HCEC 1CT (cell line): ENCODE results near the gene AFAP1L2.

Experiments used
- DNase-seq: peaks from one replicate; pipeline ENCODE4 v3.0.0-alpha.2; 2017

Gene AFAP1L2

DNA sequence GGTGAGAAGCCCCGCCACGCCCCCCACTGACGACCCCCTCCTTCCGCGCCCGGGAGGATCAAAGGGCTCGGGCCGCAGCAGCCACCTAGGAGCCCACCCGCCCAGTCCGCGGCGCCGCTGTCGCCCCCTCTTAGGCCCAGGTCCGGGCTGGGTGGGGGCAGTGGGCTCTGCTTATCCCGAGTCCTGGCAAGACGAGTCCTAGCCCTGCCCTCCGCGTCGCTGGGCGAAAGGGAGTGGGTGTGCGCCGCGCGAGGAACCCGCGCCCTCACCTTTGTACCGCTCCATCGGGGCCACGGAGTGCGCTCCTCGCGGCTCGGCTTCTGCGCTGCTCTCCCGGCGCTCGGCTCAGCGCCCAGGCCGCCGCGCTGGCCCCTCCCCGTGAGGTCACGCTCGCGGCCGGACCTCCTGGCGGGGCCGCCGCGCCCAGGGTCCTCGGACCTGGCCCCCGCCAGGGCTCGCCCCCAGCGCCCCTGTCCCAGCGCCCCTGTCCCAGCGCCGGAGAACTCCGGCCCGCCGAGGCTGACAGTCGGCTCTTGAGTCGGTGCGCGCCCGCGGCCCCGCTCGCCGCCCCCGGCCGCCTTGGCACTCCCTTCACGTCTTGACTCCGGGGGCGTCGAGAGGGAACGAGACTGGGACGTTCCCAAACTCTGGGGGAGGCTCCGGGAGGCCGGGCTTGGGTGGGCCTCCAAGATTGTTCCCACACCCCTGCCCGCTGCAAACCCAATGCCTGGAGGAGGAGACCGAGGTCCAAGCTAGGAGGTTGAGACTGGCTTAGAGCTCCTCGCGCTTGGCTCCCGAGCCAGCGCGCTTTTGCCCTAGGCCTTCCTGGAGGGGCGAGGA is at the start of gene AFAP1L2:
Gene AFAP1L2, minus strand, starts transcription at position 332 of the 840 bp plus-strand sequence. Its CDS starts 47 bp downstream, at position 285.
- DNase-seq = no peak

DNA sequence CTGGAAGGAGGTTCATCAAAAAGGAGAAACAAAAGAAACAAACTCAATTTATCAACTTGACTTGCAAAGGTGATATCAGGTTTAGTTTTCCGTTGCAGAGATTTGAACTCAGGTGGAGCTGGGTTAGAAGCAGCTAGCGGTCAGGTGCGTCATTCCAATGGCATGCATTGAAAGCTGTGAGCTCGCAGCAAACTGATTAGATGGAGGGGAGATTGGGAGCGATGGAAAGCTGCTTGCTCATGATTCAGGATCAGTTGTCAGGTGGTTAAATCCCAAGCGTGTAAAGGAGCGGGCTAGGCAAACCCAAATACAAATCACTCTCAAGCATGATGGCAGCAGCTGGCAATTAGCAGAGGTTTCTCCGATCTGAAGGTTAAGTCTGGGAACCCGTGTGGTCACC is 49.3 kb upstream of the AFAP1L2 start:
- no peak for DNase-seq

DNA sequence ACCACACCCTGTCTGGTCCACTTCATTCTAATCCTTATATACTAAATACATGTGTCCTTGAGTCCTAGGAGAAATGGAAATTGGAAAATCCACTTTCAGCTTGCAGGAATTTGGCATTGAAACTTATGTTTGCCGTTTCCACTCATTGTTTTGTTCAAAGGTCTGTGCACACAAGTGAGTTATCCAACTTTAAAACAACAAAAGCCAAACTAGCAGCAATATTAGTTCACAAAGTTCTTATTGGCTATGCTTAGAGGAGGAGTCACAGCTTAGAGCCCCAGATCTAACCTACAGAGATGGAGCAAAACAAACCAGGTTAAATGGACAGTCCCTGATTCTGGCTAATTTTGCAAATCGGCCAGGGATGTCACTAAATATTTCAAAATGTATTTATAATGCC is 44.6 kb upstream of the AFAP1L2 start:
- no peak for DNase-seq

- no peak for DNase-seq
These were observed 41.0 kb upstream of the AFAP1L2 start for GRCh38 chr10:114445332-114445731.

DNA sequence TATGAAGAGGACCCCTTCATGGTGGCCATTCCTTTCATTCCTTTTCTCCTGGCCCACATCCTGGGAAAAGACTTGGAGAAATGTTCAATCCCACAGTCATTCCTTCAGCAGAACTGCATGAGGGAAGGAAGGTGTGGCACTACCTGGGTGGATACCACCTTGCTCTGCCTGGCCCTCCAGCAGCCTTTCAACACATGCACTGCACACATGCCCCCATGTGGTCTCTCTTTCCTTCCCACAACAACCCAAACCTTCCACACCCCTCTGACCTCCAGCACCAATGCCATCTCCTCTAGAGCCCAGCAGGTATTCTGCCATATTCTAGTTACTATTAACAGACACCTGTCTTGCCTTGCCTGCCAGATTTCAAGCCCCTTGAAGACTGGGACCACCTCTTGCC is 40.5 kb upstream of the AFAP1L2 start:
- DNase-seq = no peak

DNA sequence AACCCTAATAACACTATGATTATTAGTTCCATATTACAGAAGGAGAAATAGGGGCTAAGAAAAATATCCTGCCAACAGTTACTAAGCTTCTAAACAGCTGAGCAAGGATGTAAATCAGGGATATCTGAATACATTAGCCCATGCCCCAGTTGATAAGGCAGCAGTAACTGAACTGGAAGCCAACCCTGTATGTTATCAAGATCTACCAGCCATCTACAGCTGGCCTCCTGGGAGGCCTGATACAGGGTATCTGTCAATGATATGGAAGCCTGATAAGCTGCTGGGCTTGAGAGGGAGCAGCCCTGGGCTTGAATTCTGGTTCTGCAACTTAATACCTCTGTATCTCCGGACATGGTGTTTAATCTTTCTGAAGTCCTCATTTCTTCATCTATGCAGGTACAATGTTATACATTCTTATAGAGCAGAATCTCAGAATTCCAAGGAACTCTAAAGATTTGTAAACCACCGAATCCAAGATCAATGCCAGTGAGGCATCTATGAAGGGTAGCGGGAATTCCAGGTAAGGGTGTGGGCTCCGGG is 37.9 kb upstream of the AFAP1L2 start:
- DNase-seq = no peak

DNA sequence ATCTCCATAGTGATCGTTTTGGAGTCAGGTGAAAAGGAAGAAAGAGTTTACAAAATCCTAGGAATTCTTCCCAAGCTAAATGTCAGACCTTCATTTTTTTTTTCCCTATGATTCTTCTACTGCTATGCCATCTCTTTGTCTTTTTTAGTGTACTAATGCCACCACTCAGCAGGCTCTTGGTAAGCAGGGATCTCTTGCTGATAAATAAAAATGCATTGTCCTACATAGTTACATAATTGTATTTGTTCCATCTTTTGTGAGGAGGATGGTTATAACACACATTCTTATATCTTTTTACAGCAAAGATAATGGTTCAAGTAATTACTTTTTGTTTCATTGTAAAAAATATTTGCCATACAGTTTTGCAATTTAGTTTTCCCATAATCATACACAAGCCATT is 36.8 kb upstream of the AFAP1L2 start:
- no peak for DNase-seq

GRCh38 chr10:114437473-114438292 is 33.4 kb upstream of the AFAP1L2 start:
- peak; percentile 23 for DNase-seq

GRCh38 chr10:114436941-114437340 is 32.6 kb upstream of the AFAP1L2 start:
- no peak for DNase-seq

- DNase-seq = peak; percentile 7
These were observed 28.3 kb upstream of the AFAP1L2 start for GRCh38 chr10:114432566-114433093.

- DNase-seq = no peak
These were observed 27.3 kb upstream of the AFAP1L2 start for GRCh38 chr10:114431414-114432135.

GRCh38 chr10:114430688-114431413 is 26.5 kb upstream of the AFAP1L2 start:
- DNase-seq = no peak

- DNase-seq = no peak
These were observed 25.5 kb upstream of the AFAP1L2 start for GRCh38 chr10:114429581-114430335.

DNA sequence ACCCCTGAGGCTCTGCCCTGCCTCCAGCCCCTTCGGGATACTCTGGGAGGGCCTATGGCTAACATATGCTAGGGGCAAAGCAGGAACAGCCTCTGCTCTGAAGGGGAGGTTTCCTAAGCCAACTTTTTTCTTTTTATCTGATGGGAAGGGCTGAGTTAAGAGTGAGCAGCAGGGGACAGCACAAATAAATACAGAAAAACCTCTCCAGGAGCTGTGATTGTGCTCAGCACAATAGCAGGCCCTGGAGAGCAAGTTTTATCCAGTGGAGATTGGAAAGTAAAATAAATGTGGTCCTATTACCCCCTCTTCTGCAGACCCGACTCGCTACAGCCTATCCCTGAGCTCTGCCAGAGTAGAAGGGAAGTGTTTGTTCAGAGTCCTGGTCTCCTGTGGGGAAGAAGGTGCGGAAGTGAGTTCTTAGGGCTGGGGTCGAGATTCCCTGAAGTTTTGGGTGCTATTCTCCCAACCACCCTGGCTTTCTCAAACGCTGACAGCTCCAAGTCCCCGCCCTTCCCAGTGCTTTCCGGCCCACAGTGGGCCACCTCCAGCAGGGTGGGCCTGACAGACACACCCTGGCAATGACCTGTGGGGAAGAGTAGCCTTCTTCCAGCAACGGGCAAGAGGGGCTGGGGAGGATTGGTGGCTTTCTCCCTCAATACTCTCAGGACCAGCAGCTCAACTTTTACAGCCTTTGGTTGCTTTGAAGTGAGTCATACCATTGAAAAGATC is 23.0 kb upstream of the AFAP1L2 start:
- no peak for DNase-seq

- DNase-seq = no peak
These were observed 22.2 kb upstream of the AFAP1L2 start for GRCh38 chr10:114426476-114426875.

DNA sequence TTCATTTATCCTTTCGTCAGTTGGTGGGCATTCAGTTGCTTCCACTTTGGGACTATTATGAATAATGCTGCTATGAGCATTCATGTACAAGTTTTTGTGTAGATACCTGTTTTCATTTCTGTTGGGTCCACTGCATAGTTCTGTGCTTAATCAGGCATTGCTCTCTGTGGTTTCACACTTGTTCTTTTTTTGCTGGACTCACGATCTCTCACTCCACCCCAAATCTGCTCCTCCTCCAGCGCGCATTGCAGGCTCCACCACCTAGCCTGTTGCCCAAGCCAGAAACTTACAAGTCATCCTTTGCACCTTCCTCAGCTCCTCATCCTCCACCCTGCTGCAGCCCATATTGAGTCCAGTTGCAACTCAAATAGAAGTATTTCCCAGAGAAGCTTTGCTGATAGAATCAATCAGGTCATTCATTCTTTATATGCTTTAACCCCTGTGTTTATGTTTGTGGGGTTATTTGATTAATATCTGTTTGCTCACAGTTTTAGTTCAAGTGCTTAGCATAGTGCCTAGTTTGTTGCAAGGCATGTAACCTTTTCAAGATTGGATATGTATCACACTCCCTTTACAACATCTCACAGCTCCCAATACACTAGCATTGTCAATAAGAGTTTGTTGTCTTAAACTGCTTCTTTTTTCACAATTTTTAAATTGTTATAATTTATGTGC is 16.6 kb upstream of the AFAP1L2 start:
- DNase-seq = no peak

- DNase-seq = no peak
These were observed 13.8 kb upstream of the AFAP1L2 start for GRCh38 chr10:114418109-114418508.

GRCh38 chr10:114412907-114413797 is 8.8 kb upstream of the AFAP1L2 start:
- DNase-seq = no peak

DNA sequence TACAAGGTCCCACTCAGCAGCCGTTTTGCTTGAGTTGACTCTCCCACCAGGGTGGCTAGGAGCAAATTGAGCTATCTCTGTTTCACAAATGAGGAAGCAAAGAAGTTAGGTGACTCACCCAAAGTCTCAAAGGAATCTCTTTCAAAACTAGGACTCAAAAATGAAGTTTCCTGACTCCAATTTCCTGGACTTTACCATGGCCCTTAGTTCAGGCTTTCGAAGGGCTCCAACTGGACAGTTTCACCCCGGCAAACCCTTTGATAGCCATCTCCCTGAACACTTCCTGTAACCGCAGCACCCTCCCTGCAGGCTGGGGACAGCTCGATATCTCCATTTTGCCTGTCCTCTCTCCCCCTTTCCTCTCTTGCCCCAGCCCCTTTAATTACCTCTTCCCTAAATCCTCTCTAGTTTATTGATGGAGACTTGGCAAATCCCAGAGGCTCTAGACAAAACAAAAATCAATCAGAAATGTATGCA is 4.7 kb upstream of the AFAP1L2 start:
- DNase-seq = no peak
